Measurements from ENCODE around the gene FOXD1.
"Not testable (repeated sequence)": the region's sequence is repeated elsewhere in the genome, so short reads cannot be mapped to it uniquely, and the experiment has no call there.

FOXD1 gene

GRCh38 chr5:73411936-73412596, 36.5 kb downstream of the FOXD1 start:
- DNase-seq = no peak

GRCh38 chr5:73409927-73410326, 38.6 kb downstream of the FOXD1 start:
- DNase-seq = not testable (repeated sequence)

GRCh38 chr5:73405691-73406090, 42.9 kb downstream of the FOXD1 start:
- no peak for DNase-seq

GRCh38 chr5:73399775-73400174, 48.8 kb downstream of the FOXD1 start:
- no peak for DNase-seq

Measured in activated naive CD4-positive, alpha-beta T cell treated with Interleukin-2 at 50 U/mL for 16 hours (primary cell).